Measurements from ENCODE around the gene SSR4.

Gene SSR4

GRCh38 chrX:153831429-153832150, 37.1 kb downstream of the SSR4 start:
- DNase-seq = no peak

- DNase-seq = no peak
Measured at GRCh38 chrX:153832728-153833127, 38.3 kb downstream of the SSR4 start.

DNA sequence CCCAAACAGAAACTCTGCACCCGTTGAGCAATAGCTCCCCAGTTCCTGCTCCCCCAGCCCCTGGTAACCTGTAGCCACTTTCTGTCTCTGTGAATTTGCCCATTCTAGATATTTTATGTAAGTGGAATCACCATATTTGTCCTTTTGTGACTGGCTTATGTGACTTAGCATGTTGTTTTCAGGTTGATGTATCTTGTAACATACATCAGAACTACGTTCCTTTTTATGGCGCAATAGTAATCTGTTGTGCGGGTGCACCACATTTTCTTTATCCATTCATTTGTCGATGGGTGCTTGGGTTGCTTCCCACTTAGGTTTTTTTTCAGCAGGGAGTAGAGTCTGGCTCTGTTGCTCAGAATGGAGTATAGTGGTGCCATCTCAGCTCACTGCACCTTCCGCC, 42.5 kb downstream of the SSR4 start:
- DNase-seq = no peak

DNA sequence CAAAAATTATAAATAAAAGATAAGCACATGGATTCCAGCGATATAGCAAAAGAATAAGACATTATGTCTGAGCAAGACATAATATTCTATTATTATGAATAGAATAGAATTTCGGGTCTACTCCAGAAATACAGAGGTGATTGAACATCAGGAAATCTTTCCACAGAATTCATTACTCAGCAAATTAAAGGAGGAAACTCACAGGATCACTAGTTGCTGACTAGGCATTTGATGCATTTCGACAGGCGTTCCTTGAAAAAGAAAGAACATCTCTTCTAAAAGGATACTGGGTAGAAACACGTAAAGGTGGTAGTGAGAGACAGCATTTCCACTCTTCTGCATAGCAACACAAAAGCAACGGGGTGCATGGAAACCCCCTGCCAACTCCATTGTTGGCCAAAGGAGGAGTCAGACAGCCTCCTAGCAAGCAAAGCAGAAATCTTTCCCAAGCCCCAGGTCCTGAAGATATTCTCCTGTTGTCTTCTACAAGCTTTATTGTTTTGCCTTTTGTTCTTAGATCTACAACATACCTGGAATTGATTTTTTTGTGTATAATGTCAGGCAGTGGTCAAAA, 50.1 kb downstream of the SSR4 start:
- DNase-seq = no peak

DNA sequence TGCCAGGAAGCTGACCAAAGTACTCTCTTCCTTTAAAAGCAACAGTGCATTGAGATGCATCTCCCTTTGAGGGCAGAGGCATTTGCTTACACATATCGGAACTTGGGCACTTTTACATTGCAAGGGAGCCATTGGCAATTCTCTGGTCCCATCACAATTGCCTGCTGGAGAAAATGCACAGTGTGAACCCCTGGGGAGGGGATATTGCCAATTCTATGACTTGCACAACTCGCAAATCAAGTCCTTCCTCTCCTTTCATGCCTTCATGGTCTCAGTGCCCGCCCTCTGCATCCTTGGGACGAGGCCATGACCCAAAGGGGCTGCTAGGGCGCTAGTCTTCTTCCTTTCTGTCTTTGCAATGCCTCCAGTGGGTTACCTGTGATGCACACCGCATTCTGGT, 50.7 kb downstream of the SSR4 start:
- no peak for DNase-seq

GRCh38 chrX:153845842-153846241, 51.4 kb downstream of the SSR4 start:
- DNase-seq = no peak

Measured in NCI-H510A treated with DMSO at 0.1 percent for 48 hours (cell line).